ENCODE results near the gene SEC16B.
"Not testable (repeated sequence)": the region's sequence is repeated elsewhere in the genome, so short reads cannot be mapped to it uniquely, and the experiment has no call there.

The SEC16B gene, protein sequence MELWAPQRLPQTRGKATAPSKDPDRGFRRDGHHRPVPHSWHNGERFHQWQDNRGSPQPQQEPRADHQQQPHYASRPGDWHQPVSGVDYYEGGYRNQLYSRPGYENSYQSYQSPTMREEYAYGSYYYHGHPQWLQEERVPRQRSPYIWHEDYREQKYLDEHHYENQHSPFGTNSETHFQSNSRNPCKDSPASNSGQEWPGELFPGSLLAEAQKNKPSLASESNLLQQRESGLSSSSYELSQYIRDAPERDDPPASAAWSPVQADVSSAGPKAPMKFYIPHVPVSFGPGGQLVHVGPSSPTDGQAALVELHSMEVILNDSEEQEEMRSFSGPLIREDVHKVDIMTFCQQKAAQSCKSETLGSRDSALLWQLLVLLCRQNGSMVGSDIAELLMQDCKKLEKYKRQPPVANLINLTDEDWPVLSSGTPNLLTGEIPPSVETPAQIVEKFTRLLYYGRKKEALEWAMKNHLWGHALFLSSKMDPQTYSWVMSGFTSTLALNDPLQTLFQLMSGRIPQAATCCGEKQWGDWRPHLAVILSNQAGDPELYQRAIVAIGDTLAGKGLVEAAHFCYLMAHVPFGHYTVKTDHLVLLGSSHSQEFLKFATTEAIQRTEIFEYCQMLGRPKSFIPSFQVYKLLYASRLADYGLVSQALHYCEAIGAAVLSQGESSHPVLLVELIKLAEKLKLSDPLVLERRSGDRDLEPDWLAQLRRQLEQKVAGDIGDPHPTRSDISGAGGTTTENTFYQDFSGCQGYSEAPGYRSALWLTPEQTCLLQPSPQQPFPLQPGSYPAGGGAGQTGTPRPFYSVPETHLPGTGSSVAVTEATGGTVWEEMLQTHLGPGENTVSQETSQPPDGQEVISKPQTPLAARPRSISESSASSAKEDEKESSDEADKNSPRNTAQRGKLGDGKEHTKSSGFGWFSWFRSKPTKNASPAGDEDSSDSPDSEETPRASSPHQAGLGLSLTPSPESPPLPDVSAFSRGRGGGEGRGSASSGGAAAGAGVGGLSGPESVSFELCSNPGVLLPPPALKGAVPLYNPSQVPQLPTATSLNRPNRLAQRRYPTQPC

GRCh38 chr1:177969825-177970371 lies at the start of gene SEC16B:
TSS of gene SEC16B (minus strand) at chr1:177970058. CDS start at chr1:177967981, 2,077 bp downstream.
- DNase-seq (ENCODE audit: low read depth in 2 of 2): no peak

DNA sequence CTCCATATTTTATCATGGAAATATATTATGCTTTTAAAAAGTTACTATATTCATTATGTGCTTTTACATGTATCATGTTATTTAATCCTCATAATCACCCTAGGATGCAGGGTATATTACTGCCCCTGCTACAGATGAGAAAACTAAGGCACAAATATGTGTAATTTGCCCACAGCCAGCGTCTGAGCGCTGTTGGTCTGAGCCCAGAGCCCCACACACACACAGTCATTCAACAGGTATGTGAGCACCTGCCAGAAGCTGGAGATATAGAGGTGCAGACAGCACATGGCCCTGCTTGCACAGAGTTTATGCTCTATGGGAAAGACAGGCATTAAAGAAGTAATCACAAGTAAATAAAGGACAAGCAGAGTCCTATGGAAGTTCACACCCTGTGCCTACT lies 49.8 kb upstream of the SEC16B start:
- DNase-seq (ENCODE audit: low read depth in 2 of 2): no peak

DNA sequence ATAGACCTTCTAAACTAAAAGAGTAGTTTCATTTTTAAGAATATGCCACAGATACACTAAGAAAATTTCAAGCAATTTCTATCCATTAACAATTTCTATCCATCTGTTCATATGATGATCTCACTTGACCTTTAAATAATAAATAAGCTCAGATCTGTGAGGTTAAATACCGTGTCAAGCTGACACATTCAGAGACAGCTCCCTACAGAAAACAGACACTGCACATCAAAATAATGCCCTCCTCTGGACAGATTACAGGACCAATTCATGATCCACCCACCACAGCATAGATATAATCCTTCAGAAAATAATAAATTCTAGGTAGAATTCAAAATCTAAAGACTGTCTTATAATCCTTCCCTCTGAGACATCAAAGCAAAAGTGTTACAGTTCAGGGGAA lies 49.4 kb upstream of the SEC16B start:
- no peak for DNase-seq (ENCODE audit: low read depth in 2 of 2)

- no peak for DNase-seq (ENCODE audit: low read depth in 2 of 2)
Measured at GRCh38 chr1:178017517-178017916, 47.7 kb upstream of the SEC16B start.

GRCh38 chr1:178011864-178012503 lies 42.1 kb upstream of the SEC16B start:
- DNase-seq (ENCODE audit: low read depth in 2 of 2): no peak

- no peak for DNase-seq (ENCODE audit: low read depth in 2 of 2)
Measured at GRCh38 chr1:178011465-178011828, 41.6 kb upstream of the SEC16B start.

DNA sequence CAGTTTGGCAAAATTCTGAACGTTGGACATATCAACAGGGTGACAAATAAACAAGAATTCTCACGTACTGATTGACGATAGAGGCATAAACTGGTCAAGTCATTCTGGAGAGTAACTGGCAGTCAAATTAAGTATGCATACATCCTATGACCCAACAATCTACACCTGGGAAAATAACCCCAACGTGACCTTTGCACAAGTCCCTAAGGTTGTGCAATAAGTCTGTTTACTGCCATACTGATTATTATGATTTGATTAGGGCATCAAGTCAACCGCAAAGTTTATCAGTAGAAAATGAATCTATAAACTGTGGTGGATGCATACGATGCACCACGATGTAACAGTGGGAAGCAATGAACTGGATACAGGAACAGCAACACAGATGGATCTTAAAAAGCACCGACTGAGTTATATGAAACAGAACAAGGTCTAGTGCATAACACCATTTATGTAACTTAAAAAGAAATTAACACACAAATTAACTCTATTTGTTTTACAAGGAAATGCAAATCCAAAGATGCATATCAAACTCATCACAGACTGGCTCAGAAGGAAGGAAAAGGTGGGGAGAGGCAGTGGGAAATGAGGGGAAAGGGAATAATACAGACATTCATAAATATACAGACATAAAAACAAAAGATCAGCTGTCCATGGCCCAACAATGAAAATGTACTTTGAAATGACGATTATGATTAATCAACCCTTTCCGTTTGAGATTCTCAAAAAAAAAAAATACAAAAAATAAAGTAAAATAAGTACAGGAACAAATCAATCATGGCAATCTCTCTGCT lies 41.0 kb upstream of the SEC16B start:
- DNase-seq (ENCODE audit: low read depth in 2 of 2): no peak

DNA sequence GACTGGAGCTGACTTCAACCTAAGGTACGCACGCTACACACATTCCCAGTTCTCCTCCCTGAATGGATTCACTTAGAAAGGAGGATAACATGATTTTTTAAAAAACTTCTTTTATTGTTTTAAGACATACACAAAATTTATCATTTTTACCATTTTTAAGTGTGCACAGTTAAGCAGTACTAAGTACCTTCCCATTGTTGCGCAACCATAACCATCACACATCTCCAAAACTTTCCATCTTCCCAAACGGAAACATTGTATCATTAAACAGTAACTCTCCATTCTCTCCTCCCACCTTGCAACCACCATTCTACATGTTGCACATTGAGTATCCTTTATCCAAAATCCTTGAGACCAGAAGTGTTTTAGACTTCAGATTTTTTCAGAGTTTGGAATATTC lies 36.2 kb upstream of the SEC16B start:
- no peak for DNase-seq (ENCODE audit: low read depth in 2 of 2)

DNA sequence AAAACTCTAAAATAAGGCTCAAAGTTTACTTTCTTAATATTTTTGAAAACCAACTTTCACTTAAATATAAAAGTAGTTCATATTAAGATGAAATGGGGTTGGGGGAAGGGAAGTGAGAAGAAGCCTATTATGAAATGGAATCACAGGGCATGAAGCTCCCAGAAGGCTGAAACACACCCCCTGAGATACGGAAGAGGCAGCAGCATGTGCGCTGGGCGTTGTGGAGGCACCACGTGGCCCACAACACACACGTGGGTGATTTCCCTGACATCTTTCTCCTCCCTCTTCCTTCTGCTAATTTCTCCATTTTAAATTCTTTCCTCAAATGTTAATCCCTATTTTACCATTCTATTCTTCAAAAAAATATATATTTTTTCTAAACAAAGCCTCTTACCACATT lies 35.6 kb upstream of the SEC16B start:
- no peak for DNase-seq (ENCODE audit: low read depth in 2 of 2)

GRCh38 chr1:178004926-178005391 lies 35.1 kb upstream of the SEC16B start:
- DNase-seq (ENCODE audit: low read depth in 2 of 2): no peak

GRCh38 chr1:177998696-177999631 lies 29.1 kb upstream of the SEC16B start:
- DNase-seq (ENCODE audit: low read depth in 2 of 2): no peak

- DNase-seq (ENCODE audit: low read depth in 2 of 2): no peak
Measured at GRCh38 chr1:177996957-177997356, 27.1 kb upstream of the SEC16B start.

- no peak for DNase-seq (ENCODE audit: low read depth in 2 of 2)
Measured at GRCh38 chr1:177995369-177995768, 25.5 kb upstream of the SEC16B start.

- not testable (repeated sequence) for DNase-seq (ENCODE audit: low read depth in 2 of 2)
Measured at GRCh38 chr1:177986281-177986680, 16.4 kb upstream of the SEC16B start.

- DNase-seq (ENCODE audit: low read depth in 2 of 2): no peak
Measured at GRCh38 chr1:177984761-177985160, 14.9 kb upstream of the SEC16B start.

DNA sequence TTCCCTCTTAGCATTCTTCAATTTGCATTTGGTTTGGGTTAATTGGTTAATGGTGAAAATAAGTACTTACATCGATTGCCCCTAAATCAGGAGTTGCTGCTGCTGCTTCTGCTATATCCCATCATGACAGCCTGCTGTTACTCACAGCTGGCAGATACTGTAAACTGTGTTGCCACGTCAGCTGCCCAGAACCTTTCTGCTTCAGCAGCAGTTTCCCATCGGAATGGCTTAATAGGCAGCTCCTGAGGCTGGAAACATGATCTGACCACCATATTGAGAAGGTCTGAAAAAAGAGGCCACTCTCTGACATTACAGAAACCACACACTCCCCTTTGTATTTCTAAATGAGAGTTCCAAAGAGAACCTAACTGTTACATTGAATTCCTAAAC lies 14.3 kb upstream of the SEC16B start:
- no peak for DNase-seq (ENCODE audit: low read depth in 2 of 2)

DNA sequence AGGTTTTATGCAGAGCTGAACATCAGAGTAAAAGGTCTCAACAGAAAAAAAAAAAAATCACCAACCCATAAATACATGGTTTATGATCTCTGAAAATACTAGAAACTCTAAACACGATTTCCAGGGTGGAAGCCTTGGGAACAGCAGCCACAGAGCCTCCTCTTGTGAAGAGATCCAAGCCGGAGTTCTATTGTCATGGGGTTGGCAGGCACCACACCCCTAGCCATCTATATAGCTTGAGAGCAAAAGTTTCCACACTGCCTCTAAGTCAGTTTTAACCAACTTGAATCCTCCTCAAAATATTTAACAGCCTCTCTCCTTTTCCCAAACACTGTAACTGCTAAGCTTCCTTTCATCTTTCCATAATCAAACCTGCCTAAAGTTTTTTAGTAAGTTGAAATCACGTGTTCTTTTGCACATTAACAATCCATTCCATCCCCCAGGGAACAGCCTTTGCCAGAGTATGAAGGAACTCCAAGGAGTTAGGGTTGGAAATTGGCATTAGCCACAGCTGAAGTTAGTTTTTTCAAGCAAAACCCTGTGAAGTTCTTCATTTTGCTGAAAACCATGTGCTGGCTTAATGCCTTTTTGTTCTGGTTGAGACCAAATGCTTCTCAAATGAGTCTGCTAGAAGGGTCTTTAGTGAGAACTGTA lies 13.8 kb upstream of the SEC16B start:
- no peak for DNase-seq (ENCODE audit: low read depth in 2 of 2)

GRCh38 chr1:177983077-177983476 lies 13.2 kb upstream of the SEC16B start:
- no peak for DNase-seq (ENCODE audit: low read depth in 2 of 2)

DNA sequence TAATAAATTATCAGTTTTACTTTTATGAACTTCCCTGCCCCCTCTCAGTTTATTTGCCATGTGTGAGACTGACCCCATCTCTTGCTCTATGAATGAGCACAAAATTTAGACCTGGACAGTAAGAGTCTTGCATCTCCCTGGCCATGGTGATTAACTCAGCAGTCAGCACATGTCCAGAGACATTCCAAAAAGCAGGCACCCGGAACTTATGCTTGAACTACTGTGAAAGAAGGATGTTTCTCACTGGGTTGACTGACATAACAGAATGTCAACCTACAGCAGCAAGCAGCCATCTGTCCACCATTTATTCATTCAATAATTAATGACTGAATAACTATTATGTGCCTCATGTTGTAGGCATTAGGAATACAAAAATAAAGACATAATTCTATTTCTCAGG lies 11.3 kb upstream of the SEC16B start:
- no peak for DNase-seq (ENCODE audit: low read depth in 2 of 2)
